ENCODE measurements around the gene GPR173.

The GPR173 gene

GRCh38 chrX:53071604-53072417 is 23.2 kb downstream of the GPR173 start:
- DNase-seq = peak; percentile 64

- no peak for DNase-seq
These were observed 24.0 kb downstream of the GPR173 start for GRCh38 chrX:53072418-53073114.

- no peak for DNase-seq
These were observed 24.6 kb downstream of the GPR173 start for GRCh38 chrX:53073115-53073586.

- no peak for DNase-seq
These were observed 26.4 kb downstream of the GPR173 start for GRCh38 chrX:53075011-53075410.

GRCh38 chrX:53076671-53077070 is 28.1 kb downstream of the GPR173 start:
- no peak for DNase-seq

- no peak for DNase-seq
These were observed 28.9 kb downstream of the GPR173 start for GRCh38 chrX:53077207-53078197.

- DNase-seq = no peak
These were observed 30.4 kb downstream of the GPR173 start for GRCh38 chrX:53078943-53079342.

- DNase-seq = no peak
These were observed 32.3 kb downstream of the GPR173 start for GRCh38 chrX:53080628-53081580.

- DNase-seq = peak; percentile 88
These were observed 33.6 kb downstream of the GPR173 start, which contains the start of gene TSPYL2 for GRCh38 chrX:53081925-53082772. Gene TSPYL2, plus strand, starts transcription at chrX:53082367. Its CDS starts 132 bp downstream, at chrX:53082499.

- DNase-seq = no peak
These were observed 34.4 kb downstream of the GPR173 start for GRCh38 chrX:53082773-53083616.

GRCh38 chrX:53084043-53084570 is 35.5 kb downstream of the GPR173 start:
- no peak for DNase-seq

GRCh38 chrX:53084863-53085262 is 36.3 kb downstream of the GPR173 start:
- DNase-seq = no peak

GRCh38 chrX:53085661-53086229 is 37.2 kb downstream of the GPR173 start:
- DNase-seq = no peak

- no peak for DNase-seq
These were observed 37.9 kb downstream of the GPR173 start for GRCh38 chrX:53086464-53086863.

- DNase-seq = no peak
These were observed 38.8 kb downstream of the GPR173 start for GRCh38 chrX:53087388-53087831.

GRCh38 chrX:53088136-53088974 is 39.8 kb downstream of the GPR173 start:
- DNase-seq = peak; percentile 12

GRCh38 chrX:53089224-53089842 is 40.7 kb downstream of the GPR173 start:
- peak; percentile 39 for DNase-seq
